Liver (tissue), 9 donors: ENCODE measurements around the gene XXYLT1. TPM values are rescaled to one million over a fixed set of nuclear protein-coding genes. Genes with fewer than 3 reads are reported as not detected.
A peak's percentile ranks its signal among the peaks of the same experiment; 100 is the strongest.
"Not testable (repeated sequence)": the region's sequence is repeated elsewhere in the genome, so short reads cannot be mapped to it uniquely, and the experiment has no call there.

Experiments
- DNase-seq: peaks from one replicate; pipeline ENCODE4 v3.0.0-alpha.2; 2017; ENCODE audit warnings: low spot score
- H3K27ac ChIP-seq, 2 donors: one replicate each; pipeline ENCODE4 v1.7.0; 2013; ENCODE audit warnings: inconsistent platforms in 2 of 2, low read length in 2 of 2, control low read depth in 1 of 2, low read depth in 1 of 2, mild to moderate bottlenecking in 1 of 2
- H3K27me3 ChIP-seq, 4 donors: one replicate each; pipeline versions ENCODE4 v1.6.1 to v1.7.0; 2013; ENCODE audit warnings: low read length in 3 of 4, inconsistent platforms in 1 of 4, mild to moderate bottlenecking in 1 of 4, moderate library complexity in 1 of 4; ENCODE audit not compliant: control insufficient read depth in 4 of 4, insufficient read depth in 4 of 4
- H3K36me3 ChIP-seq, 4 donors: one replicate each; pipeline versions ENCODE4 v1.6.1 to v1.7.0; 2013; ENCODE audit warnings: low read length in 3 of 4, mild to moderate bottlenecking in 3 of 4, low read depth in 1 of 4, moderate library complexity in 1 of 4; ENCODE audit not compliant: control insufficient read depth in 4 of 4, insufficient read depth in 3 of 4
- H3K4me1 ChIP-seq, 4 donors: one replicate each; pipeline versions ENCODE4 v1.6.1 to v1.7.0; 2013; ENCODE audit warnings: low read length in 3 of 4, mild to moderate bottlenecking in 3 of 4, moderate library complexity in 1 of 4; ENCODE audit not compliant: control insufficient read depth in 4 of 4, insufficient read depth in 4 of 4
- H3K4me3 ChIP-seq, 3 donors: one replicate each; pipeline versions ENCODE4 v1.6.1 to v1.7.0; 2013; ENCODE audit warnings: low read length in 3 of 3, control low read depth in 1 of 3, low read depth in 1 of 3, mild to moderate bottlenecking in 1 of 3
- H3K9ac ChIP-seq, 2 donors: one replicate each; pipeline ENCODE4 v1.7.0; 2013; ENCODE audit warnings: low read length in 2 of 2, mild to moderate bottlenecking in 2 of 2, moderate library complexity in 2 of 2, control low read depth in 1 of 2, low read depth in 1 of 2
- H3K9me3 ChIP-seq, 4 donors: one replicate each; pipeline versions ENCODE4 v1.6.1 to v1.7.0; 2013; ENCODE audit warnings: low read length in 3 of 4; ENCODE audit not compliant: control insufficient read depth in 4 of 4
- ATF3 ChIP-seq: IDR thresholded peaks from 2 replicates; pipeline ENCODE4 v1.6.1; 2016; ENCODE audit warnings: antibody characterized with exemption
- CTCF ChIP-seq: fragments of 150-350 bp; IDR thresholded peaks from 2 replicates; pipeline ENCODE4 v1.5.1; 2017; ENCODE audit warnings: improper control_type of control experiment, low read depth, low read length; ENCODE audit not compliant: missing input control
- FOXA2 ChIP-seq: IDR thresholded peaks from 2 replicates; pipeline ENCODE4 v1.6.1; 2016; ENCODE audit warnings: antibody characterized with exemption
- GABPA ChIP-seq, 2 donors: IDR thresholded peaks in 1 of 2; conservative IDR thresholded peaks in 1 of 2; 2 replicates each; pipeline ENCODE4 v1.6.1; 2016; ENCODE audit warnings: antibody characterized with exemption in 2 of 2, mild to moderate bottlenecking in 1 of 2, moderate library complexity in 1 of 2
- JUND ChIP-seq, 2 donors: IDR thresholded peaks; 2 replicates each; pipeline ENCODE4 v1.6.1; 2016; ENCODE audit warnings: antibody characterized with exemption in 2 of 2
- MAX ChIP-seq: IDR thresholded peaks from 2 replicates; pipeline ENCODE4 v1.6.1; 2016; ENCODE audit warnings: antibody characterized with exemption
- RAD21 ChIP-seq, 2 donors: IDR thresholded peaks; 2 replicates each; pipeline ENCODE4 v1.6.1; 2016; ENCODE audit warnings: antibody characterized with exemption in 2 of 2, mild to moderate bottlenecking in 2 of 2
- REST ChIP-seq: IDR thresholded peaks from 2 replicates; pipeline ENCODE4 v1.6.1; 2016; ENCODE audit warnings: antibody characterized with exemption, mild to moderate bottlenecking
- RXRA ChIP-seq, 2 donors: IDR thresholded peaks; 2 replicates each; pipeline ENCODE4 v1.6.1; 2017 to 2018; ENCODE audit warnings: antibody characterized with exemption in 2 of 2, mild to moderate bottlenecking in 1 of 2
- TAF1 ChIP-seq: conservative IDR thresholded peaks from 2 replicates; pipeline ENCODE4 v1.6.1; 2016; ENCODE audit warnings: antibody characterized with exemption, mild to moderate bottlenecking
- ZBTB33 ChIP-seq: IDR thresholded peaks from 2 replicates; pipeline ENCODE4 v1.6.1; 2016; ENCODE audit warnings: antibody characterized with exemption
- WGBS: extraction: QIAGEN DNeasy Blood & Tissue Kit; methylation state at CpG from one replicate; pipeline ENCODE4 v1.1.7; 2013; 5-methylcytosine and 5-hydroxymethylcytosine counted together
- polyA plus RNA-seq, 2 donors: library from polyadenylated mRNA; stranded (reverse) in 1 of 2; unstranded in 1 of 2; fragments of 200-250 nt in 1 of 2; fragments of >200 nt in 1 of 2; fragmentation: Nextera tagmentation in 1 of 2; extraction: Ambion mirVana in 1 of 2; gene quantifications; one replicate each; pipeline versions ENCODE4 v1.2.1 to v1.2.3, GENCODE V29; 2013 to 2015
- total RNA-seq, 2 donors: library from RNA; depleted of rRNA; stranded (reverse); fragments of >200 nt; gene quantifications; one replicate each; pipeline ENCODE4 v1.2.3, GENCODE V29; 2014
- donor health status: healthy.
- donor health status: healthy.
- donor health status: healthy.
- donor health status: healthy.
- donor health status: healthy.

Gene XXYLT1
- total and polyA plus RNA-seq, 4 donors, result 0.93 to 7.6 (median 2.8) TPM

- Histone ChIP-seq H3K9me3 (no peaks in the 10 kb centered on the region), H3K27ac (no peak overlapping the region), H3K4me1 (peaks cover 0 to 1% (median 0%) of the 10 kb centered on the region in 4 donors), H3K27me3 (no peaks in the 10 kb centered on the region), H3K36me3 (no peaks in the 10 kb centered on the region), H3K4me3 (no peak overlapping the region), H3K9ac (no peak overlapping the region)
- WGBS, result 95% methylated on average over 8 of the region's 8 CpGs
- TF ChIP-seq GABPA (IDR thresholded peaks at IDR 0.05 in 1 of 2, conservative IDR thresholded peaks at IDR 0.05 in 1 of 2) (no peak), CTCF (no peak), RAD21 (IDR thresholded peaks at IDR 0.05) (no peak), ATF3 (no peak), TAF1 (no peak), RXRA (IDR thresholded peaks at IDR 0.05) (no peak), JUND (IDR thresholded peaks at IDR 0.05) (no peak), REST (no peak), MAX (no peak), ZBTB33 (no peak), FOXA2 (no peak)
- DNase-seq, result peak; percentile 30
These were observed 51.4 kb downstream of the XXYLT1 start for GRCh38 chr3:195219351-195220230.

- not testable (repeated sequence) for H3K9me3 ChIP-seq, H3K4me1 ChIP-seq, H3K4me3 ChIP-seq, H3K36me3 ChIP-seq, DNase-seq, H3K9ac ChIP-seq, H3K27me3 ChIP-seq, H3K27ac ChIP-seq
- WGBS, result 96% methylated on average over 4 of the region's 5 CpGs
These were observed 52.6 kb downstream of the XXYLT1 start for GRCh38 chr3:195218331-195218730.

GRCh38 chr3:195215576-195215975, 55.4 kb downstream of the XXYLT1 start:
- not testable (repeated sequence) for H3K36me3 ChIP-seq, H3K9ac ChIP-seq, H3K4me3 ChIP-seq, H3K27ac ChIP-seq, DNase-seq, H3K4me1 ChIP-seq, H3K9me3 ChIP-seq, H3K27me3 ChIP-seq
- 80% methylated on average over 2 of the region's 2 CpGs for whole genome bisulfite sequencing
